ENCODE data around the gene GOSR1. TPM values are rescaled to one million over a fixed set of nuclear protein-coding genes. Genes with fewer than 3 reads are reported as not detected.

Gene GOSR1
- total RNA-seq, 2 experiments from 2014 or later: 43.2 to 45.6 TPM

DNA sequence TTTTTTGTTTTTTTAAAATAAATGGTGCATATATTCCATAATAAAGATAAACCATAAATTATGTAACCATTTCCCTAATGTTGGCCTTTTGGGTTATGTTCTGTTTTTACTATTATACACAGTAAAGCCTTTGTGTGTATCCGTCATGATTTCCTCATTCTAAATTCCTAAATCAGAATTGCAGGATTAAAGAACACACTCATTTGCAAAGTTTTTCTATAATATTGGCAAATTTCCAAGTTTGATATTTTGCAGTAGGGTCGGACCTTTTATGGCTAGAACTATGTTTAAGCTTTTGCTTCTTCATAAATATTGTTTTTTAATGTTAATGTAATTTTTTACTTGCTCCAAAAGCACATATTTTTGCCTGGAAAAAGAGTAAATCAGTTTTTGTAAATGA lies 16.6 kb downstream of the GOSR1 start:
- Mint-ChIP-seq H3K27ac (no peak overlapping the region), H3K9me3 (no peaks in the 10 kb centered on the region), H3K27me3 (no peaks in the 10 kb centered on the region), H3K36me3 (ENCODE audit: low read depth) (peaks cover 96% of the 10 kb centered on the region), H3K4me3 (no peak overlapping the region), H3K4me1 (ENCODE audit: low read depth) (peaks cover 11% of the 10 kb centered on the region)
- DNase-seq (no peak), ATAC-seq (ENCODE audit: poor library complexity) (no peak)
- intact Hi-C loops (cut with DNase I, micrococcal nuclease): no loop called here
- ChIA-PET CTCF (interaction anchor here (0.9 kb wide), 1 partner anchor 17 kb away, joined by 3 read pairs; no protein-coding TSS in a partner anchor), POLR2A (no interaction called here)
- H3K36me3 ChIP-seq (ENCODE audit: insufficient read depth, low read length): peaks cover 89% of the 10 kb centered on the region
- TF ChIP-seq CTCF (IDR thresholded peaks at IDR 0.05): no peak
- no peak overlapping the region for H3K27ac ChIP-seq (ENCODE audit: low read depth in 1 of 2, low read length in 2 of 2)
- H3K4me3 ChIP-seq (ENCODE audit: low read length): no peak overlapping the region
- no peaks in the 10 kb centered on the region for H3K27me3 ChIP-seq (ENCODE audit: control insufficient read depth in 1 of 2, insufficient read depth in 2 of 2, low read length in 2 of 2)
- H3K9me3 ChIP-seq (ENCODE audit: control insufficient read depth in 1 of 2, insufficient read depth in 1 of 2, low read length in 2 of 2): no peaks in the 10 kb centered on the region
- H3K4me1 ChIP-seq (ENCODE audit: insufficient read depth, low read length): no peaks in the 10 kb centered on the region

DNA sequence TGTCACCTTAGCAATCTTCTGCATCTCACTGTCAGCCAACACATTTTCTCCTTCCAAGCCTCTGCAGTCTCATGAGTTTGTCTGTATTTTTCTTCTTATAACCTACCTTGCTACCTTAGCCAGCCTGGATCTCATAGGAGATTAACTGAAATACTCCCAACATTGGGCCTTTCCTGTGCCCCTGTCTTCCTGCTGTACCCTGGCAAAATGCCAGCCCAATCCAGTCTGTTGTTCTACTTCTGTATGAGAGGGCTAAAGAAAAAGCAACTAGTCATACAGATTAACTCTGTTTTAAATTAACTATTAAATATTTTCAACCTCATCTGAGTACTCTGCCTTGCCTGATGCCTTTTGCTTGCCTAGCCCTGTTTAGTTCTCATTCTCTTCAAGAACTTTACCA lies 18.4 kb downstream of the GOSR1 start:
- intact Hi-C loops (cut with DNase I, micrococcal nuclease): no loop called here
- no peak for TF ChIP-seq CTCF (IDR thresholded peaks at IDR 0.05)
- H3K9me3 ChIP-seq (ENCODE audit: control insufficient read depth in 1 of 2, insufficient read depth in 1 of 2, low read length in 2 of 2): no peaks in the 10 kb centered on the region
- H3K4me3 ChIP-seq (ENCODE audit: low read length): no peak overlapping the region
- no peaks in the 10 kb centered on the region for H3K27me3 ChIP-seq (ENCODE audit: control insufficient read depth in 1 of 2, insufficient read depth in 2 of 2, low read length in 2 of 2)
- Mint-ChIP-seq H3K27me3 (no peaks in the 10 kb centered on the region), H3K9me3 (no peaks in the 10 kb centered on the region), H3K36me3 (ENCODE audit: low read depth) (peaks cover 96% of the 10 kb centered on the region), H3K4me3 (no peak overlapping the region), H3K4me1 (ENCODE audit: low read depth) (peaks cover 22% of the 10 kb centered on the region), H3K27ac (no peak overlapping the region)
- H3K36me3 ChIP-seq (ENCODE audit: insufficient read depth, low read length): peaks cover 79% of the 10 kb centered on the region
- POLR2A ChIA-PET: no interaction called here
- no peaks in the 10 kb centered on the region for H3K4me1 ChIP-seq (ENCODE audit: insufficient read depth, low read length)
- H3K27ac ChIP-seq (ENCODE audit: low read depth in 1 of 2, low read length in 2 of 2): no peak overlapping the region
- DNase-seq (peak in 1 of 14 experiments; percentile 8), ATAC-seq (ENCODE audit: poor library complexity) (no peak)
- CTCF ChIA-PET: no interaction called here

- Mint-ChIP-seq H3K4me3 (no peak overlapping the region), H3K9me3 (no peaks in the 10 kb centered on the region), H3K27me3 (no peaks in the 10 kb centered on the region), H3K4me1 (ENCODE audit: low read depth) (peaks cover 52% of the 10 kb centered on the region), H3K27ac (no peak overlapping the region), H3K36me3 (ENCODE audit: low read depth) (peaks cover 83% of the 10 kb centered on the region)
- Histone ChIP-seq H3K4me3 (ENCODE audit: low read length) (no peak overlapping the region), H3K27ac (ENCODE audit: low read depth in 1 of 2, low read length in 2 of 2) (no peak overlapping the region), H3K27me3 (ENCODE audit: control insufficient read depth in 1 of 2, insufficient read depth in 2 of 2, low read length in 2 of 2) (no peaks in the 10 kb centered on the region), H3K36me3 (ENCODE audit: insufficient read depth, low read length) (peaks cover 59% of the 10 kb centered on the region), H3K9me3 (ENCODE audit: control insufficient read depth in 1 of 2, insufficient read depth in 1 of 2, low read length in 2 of 2) (no peaks in the 10 kb centered on the region), H3K4me1 (ENCODE audit: insufficient read depth, low read length) (no peaks in the 10 kb centered on the region)
- DNase-seq (no peak), ATAC-seq (ENCODE audit: poor library complexity) (no peak)
- intact Hi-C loops (cut with DNase I, micrococcal nuclease): no loop called here
- CTCF ChIA-PET: interaction anchor here (0.7 kb wide), 1 partner anchor 934 kb away, joined by 3 read pairs; no protein-coding TSS in a partner anchor
- POLR2A ChIA-PET: no interaction called here
- no peak for TF ChIP-seq CTCF (IDR thresholded peaks at IDR 0.05)
These were observed 26.4 kb downstream of the GOSR1 start for GRCh38 chr17:30503558-30503957.
